ENCODE measurements around the gene RFLNA. TPM values are rescaled to one million over a fixed set of nuclear protein-coding genes. Genes with fewer than 3 reads are reported as not detected.

RFLNA gene
- total and polyA plus RNA-seq, 2 of the 13 experiments (the other 11 are each of a cell fraction or from before 2014, with no cell fraction given): not detected

DNA sequence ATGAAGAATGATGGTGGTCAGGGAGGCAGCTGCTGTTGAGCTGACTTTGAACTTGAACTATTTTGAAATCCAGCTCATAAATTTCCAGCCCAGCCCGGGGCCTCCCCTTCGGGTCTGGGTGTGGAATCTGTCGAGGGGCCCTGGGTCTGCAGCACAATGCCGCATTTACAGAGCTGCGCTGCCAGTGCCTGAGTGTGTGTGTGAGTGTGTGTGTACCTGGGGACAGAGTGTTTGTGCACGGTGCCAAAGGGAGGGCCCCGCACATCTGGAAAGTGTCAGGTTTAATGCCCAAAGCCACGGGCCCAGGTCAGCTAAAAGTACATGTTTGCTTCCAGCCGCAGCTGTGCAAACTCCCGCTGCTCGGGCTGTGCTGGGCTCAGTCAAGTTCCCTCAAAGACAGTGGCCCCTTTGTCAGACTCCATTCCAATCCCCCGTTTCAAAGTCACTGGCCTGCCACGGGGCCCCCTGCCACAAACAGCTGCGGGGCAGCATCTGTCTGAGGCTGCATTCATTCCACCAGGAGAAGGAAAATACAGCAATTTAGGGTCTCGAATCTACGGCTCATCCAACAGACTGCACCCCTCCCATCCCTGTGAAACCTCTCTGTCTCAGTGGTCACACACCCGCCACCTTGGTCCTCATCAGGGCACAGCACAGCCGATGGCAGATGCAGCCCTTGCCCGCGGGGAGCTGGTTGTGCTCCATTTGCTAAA, 16.3 kb upstream of the RFLNA start (continued):
- TF ChIP-seq, protein P1, sequence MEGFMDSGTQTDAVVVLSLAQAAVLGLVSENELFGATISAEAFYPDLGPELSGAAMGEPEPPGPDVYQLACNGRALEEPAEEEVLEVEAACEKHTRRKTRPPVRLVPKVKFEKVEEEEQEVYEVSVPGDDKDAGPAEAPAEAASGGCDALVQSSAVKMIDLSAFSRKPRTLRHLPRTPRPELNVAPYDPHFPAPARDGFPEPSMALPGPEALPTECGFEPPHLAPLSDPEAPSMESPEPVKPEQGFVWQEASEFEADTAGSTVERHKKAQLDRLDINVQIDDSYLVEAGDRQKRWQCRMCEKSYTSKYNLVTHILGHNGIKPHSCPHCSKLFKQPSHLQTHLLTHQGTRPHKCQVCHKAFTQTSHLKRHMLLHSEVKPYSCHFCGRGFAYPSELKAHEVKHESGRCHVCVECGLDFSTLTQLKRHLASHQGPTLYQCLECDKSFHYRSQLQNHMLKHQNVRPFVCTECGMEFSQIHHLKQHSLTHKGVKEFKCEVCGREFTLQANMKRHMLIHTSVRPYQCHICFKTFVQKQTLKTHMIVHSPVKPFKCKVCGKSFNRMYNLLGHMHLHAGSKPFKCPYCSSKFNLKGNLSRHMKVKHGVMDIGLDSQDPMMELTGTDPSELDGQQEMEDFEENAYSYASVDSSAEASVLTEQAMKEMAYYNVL (CRISPR knock-in tag; IDR thresholded peaks at IDR 0.05; ENCODE audit: borderline replicate concordance): peak; percentile 27; the same call in 1 of the 2 replicates
- TF ChIP-seq NCOA1 (CRISPR knock-in tag; IDR thresholded peaks at IDR 0.05): no peak; the same call in 1 of the 2 replicates
- TF ChIP-seq, protein P2, sequence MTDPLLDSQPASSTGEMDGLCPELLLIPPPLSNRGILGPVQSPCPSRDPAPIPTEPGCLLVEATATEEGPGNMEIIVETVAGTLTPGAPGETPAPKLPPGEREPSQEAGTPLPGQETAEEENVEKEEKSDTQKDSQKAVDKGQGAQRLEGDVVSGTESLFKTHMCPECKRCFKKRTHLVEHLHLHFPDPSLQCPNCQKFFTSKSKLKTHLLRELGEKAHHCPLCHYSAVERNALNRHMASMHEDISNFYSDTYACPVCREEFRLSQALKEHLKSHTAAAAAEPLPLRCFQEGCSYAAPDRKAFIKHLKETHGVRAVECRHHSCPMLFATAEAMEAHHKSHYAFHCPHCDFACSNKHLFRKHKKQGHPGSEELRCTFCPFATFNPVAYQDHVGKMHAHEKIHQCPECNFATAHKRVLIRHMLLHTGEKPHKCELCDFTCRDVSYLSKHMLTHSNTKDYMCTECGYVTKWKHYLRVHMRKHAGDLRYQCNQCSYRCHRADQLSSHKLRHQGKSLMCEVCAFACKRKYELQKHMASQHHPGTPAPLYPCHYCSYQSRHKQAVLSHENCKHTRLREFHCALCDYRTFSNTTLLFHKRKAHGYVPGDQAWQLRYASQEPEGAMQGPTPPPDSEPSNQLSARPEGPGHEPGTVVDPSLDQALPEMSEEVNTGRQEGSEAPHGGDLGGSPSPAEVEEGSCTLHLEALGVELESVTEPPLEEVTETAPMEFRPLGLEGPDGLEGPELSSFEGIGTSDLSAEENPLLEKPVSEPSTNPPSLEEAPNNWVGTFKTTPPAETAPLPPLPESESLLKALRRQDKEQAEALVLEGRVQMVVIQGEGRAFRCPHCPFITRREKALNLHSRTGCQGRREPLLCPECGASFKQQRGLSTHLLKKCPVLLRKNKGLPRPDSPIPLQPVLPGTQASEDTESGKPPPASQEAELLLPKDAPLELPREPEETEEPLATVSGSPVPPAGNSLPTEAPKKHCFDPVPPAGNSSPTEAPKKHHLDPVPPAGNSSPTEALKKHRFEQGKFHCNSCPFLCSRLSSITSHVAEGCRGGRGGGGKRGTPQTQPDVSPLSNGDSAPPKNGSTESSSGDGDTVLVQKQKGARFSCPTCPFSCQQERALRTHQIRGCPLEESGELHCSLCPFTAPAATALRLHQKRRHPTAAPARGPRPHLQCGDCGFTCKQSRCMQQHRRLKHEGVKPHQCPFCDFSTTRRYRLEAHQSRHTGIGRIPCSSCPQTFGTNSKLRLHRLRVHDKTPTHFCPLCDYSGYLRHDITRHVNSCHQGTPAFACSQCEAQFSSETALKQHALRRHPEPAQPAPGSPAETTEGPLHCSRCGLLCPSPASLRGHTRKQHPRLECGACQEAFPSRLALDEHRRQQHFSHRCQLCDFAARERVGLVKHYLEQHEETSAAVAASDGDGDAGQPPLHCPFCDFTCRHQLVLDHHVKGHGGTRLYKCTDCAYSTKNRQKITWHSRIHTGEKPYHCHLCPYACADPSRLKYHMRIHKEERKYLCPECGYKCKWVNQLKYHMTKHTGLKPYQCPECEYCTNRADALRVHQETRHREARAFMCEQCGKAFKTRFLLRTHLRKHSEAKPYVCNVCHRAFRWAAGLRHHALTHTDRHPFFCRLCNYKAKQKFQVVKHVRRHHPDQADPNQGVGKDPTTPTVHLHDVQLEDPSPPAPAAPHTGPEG (CRISPR knock-in tag; IDR thresholded peaks at IDR 0.05): no peak
- TF ChIP-seq ASH2L (IDR thresholded peaks at IDR 0.05; ENCODE audit: insufficient read length, low read depth, low read length): peak; percentile 64
- TF ChIP-seq ZMAT3 (CRISPR knock-in tag; conservative IDR thresholded peaks at IDR 0.05): no peak
- TF ChIP-seq, protein P3, sequence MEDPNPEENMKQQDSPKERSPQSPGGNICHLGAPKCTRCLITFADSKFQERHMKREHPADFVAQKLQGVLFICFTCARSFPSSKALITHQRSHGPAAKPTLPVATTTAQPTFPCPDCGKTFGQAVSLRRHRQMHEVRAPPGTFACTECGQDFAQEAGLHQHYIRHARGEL (CRISPR knock-in tag; IDR thresholded peaks at IDR 0.05): no peak
- TF ChIP-seq ZNF563 (CRISPR knock-in tag; IDR thresholded peaks at IDR 0.05): peak; percentile 20; the same call in 1 of the 2 replicates
- no peak for TF ChIP-seq MEIS2 (CRISPR knock-in tag; IDR thresholded peaks at IDR 0.05)
- peak; percentile 40; the same call in 1 of the 2 replicates for TF ChIP-seq CREM (IDR thresholded peaks at IDR 0.05)
- no peak for TF ChIP-seq CREM (CRISPR knock-in tag; IDR thresholded peaks at IDR 0.05)
- TF ChIP-seq, protein P4, sequence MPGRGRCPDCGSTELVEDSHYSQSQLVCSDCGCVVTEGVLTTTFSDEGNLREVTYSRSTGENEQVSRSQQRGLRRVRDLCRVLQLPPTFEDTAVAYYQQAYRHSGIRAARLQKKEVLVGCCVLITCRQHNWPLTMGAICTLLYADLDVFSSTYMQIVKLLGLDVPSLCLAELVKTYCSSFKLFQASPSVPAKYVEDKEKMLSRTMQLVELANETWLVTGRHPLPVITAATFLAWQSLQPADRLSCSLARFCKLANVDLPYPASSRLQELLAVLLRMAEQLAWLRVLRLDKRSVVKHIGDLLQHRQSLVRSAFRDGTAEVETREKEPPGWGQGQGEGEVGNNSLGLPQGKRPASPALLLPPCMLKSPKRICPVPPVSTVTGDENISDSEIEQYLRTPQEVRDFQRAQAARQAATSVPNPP (CRISPR knock-in tag; IDR thresholded peaks at IDR 0.05): peak; percentile 88
- TF ChIP-seq GTF2F1 (IDR thresholded peaks at IDR 0.05; ENCODE audit: low read length): no peak
- TF ChIP-seq PCBP1 (IDR thresholded peaks at IDR 0.05; ENCODE audit: borderline replicate concordance, low read depth, low read length): peak; percentile 53; the same call in 1 of the 2 replicates
- peak; percentile 41 for TF ChIP-seq SAP130 (CRISPR knock-in tag; IDR thresholded peaks at IDR 0.05; ENCODE audit: low read depth)
- no peak for TF ChIP-seq SIN3B (IDR thresholded peaks at IDR 0.05; ENCODE audit: low read length)
- TF ChIP-seq FOXA3 (CRISPR knock-in tag; IDR thresholded peaks at IDR 0.05): peak; percentile 73
- TF ChIP-seq, protein P5, sequence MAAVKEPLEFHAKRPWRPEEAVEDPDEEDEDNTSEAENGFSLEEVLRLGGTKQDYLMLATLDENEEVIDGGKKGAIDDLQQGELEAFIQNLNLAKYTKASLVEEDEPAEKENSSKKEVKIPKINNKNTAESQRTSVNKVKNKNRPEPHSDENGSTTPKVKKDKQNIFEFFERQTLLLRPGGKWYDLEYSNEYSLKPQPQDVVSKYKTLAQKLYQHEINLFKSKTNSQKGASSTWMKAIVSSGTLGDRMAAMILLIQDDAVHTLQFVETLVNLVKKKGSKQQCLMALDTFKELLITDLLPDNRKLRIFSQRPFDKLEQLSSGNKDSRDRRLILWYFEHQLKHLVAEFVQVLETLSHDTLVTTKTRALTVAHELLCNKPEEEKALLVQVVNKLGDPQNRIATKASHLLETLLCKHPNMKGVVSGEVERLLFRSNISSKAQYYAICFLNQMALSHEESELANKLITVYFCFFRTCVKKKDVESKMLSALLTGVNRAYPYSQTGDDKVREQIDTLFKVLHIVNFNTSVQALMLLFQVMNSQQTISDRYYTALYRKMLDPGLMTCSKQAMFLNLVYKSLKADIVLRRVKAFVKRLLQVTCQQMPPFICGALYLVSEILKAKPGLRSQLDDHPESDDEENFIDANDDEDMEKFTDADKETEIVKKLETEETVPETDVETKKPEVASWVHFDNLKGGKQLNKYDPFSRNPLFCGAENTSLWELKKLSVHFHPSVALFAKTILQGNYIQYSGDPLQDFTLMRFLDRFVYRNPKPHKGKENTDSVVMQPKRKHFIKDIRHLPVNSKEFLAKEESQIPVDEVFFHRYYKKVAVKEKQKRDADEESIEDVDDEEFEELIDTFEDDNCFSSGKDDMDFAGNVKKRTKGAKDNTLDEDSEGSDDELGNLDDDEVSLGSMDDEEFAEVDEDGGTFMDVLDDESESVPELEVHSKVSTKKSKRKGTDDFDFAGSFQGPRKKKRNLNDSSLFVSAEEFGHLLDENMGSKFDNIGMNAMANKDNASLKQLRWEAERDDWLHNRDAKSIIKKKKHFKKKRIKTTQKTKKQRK (IDR thresholded peaks at IDR 0.05; ENCODE audit: low read length): no peak
